Activated T-cell treated with anti-CD3 and anti-CD28 coated beads for 48 hours (primary cell): ENCODE data around the gene ALDH1A3.

ENCODE experiments used
- DNase-seq: peaks from one replicate; pipeline ENCODE4 v3.0.0-alpha.2; 2020; ENCODE audit warnings: low read depth

The ALDH1A3 gene

DNA sequence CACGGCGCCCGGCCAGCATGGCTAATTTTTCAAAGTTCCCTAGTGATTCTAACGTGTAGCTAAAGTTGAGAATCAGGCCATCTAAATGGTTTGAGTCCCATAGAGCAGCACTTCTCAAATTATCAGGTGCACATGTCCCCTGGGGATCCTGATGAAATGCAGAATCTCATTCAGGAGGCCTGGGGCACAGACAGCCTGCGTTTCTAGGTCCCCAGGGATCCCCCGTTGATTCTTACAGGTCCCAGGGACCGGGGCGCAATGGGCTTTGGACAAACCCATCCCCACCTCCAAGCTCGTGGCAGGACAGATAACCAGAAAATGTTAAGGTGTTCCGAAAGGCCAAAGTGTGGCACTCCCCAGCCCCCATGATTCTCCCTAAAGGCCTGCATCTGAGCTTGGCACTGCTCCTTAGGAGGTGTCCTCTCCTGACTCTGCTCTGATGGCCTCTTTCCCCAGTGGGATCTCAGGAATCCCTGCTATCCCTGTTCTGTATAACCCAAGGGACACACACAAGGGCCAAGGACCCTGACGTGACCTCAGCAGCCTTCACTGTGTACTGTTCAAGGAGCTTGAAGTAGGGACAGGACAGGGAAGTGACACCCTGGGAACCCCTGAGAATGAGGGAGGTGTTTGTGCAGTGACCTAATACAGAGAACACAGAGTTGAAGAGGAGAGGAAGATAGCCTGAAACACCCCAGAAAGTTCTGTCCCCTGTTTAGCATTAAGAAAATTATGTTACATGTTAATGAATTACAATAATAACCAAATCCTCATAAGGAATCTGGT, 47.5 kb downstream of the ALDH1A3 start:
- DNase-seq: no peak

DNA sequence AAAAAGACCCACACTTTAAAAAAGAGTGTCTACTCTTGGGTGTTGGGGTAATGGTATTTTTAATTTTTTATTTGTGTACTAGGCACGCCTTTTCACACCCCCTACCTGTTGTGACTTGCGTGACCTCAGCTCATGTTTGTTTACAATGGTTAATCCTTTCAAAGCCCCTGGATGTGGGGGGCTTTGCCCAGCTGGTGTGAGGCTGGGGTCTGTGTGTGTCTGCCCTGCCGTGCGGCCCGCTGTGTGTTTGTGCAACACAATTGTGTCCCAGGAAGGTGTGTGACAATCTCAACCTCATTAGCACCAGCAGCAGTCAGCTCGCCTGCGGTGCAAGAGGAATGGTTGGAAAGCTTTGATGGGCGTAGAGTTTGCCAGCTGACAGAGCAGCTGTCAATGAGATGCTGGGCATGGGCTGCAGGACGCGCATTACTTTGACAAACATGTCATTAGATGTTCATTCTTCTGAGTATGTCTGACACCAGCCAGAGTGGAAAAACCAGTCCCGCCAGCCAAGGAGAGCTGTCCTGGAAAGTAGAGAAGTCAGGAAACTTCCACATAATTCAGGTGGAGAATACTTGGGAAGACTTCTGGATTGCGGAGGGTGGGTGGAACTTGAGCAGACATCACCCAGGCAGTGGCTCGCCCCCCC, 49.1 kb downstream of the ALDH1A3 start:
- no peak for DNase-seq

GRCh38 chr15:100929641-100930042, 50.0 kb downstream of the ALDH1A3 start:
- no peak for DNase-seq

DNA sequence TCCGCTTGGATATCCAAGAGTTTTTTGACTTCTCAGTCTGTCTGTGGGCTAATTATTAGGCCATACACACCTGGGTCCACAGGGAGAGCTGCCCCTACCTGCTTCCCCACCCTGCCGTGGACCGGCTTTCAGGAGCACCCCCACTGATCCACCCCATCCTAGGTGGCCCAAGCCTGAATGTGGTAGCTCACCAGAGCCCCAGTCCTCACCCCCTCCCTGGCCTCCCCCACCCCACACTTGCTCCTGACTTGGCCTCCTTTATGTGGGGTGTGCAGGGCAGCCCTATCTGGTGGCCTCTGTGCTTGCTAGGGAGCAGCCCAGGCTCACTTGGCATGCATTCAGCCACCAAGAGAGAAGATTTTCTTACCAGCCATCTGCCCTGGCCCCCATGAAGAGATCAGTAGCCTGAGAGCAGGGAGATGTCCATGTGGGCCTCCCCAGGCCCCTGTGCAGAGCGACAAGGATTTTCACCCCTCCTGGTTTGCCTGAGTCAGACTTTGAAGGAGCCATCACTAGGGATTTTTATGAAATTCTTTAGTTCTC, 50.7 kb downstream of the ALDH1A3 start:
- DNase-seq: no peak

DNA sequence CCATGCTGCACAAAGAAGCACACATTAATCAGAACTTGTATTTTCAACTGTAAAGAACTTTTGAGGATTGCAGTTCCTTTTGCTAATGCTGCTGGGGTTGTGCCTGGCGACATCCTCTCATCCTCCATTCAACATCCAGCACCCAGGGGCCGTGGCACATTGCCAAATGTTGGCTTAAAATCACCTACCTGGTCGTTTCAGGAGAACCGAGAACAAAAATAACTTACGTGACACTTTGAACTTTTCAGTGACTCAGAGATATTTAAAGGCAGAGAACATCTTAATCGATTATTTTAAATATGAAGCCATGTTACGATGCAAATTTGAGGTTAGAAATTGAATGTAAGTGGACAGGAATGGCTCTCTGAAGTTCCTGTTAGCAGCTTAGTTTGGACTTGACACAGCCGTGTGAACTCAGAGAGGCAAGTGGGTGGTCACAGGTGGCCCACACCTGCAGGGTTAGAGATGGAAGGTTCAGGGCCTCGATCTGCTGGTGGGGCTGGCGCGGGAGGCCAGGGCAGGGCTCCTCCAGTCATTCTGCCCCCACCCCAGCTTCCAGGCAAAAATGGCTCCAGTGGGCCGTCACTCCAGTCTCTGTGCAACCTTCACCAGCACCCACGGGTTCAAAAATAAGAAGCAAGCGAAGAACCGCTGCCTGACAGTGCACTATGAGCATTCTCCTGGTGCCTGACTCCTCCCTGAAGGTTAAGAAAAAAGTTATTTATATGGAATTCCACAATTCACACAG, 51.7 kb downstream of the ALDH1A3 start:
- no peak for DNase-seq

GRCh38 chr15:100932676-100933348, 53.2 kb downstream of the ALDH1A3 start:
- no peak for DNase-seq

- no peak for DNase-seq
Observed at GRCh38 chr15:100934166-100934565, 54.5 kb downstream of the ALDH1A3 start.

DNA sequence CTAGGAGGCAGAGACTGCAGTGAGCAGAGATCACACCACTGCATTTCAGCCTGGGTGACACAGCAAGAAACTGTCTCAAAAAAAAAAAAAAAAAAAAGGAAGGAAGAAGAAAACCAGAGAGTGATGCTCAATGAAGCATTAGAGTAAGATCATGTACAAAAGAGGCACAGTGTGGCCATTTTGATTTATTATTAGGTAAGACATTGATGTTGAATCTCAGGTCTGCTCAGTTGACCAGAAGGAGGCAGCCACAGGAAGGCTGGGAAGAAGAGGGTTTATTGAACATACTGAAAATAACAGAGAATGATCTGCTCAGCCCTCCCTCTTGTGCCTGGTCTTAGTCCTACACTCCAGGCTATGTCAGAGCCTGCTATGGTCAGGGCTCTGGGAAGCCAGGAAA, 55.1 kb downstream of the ALDH1A3 start:
- no peak for DNase-seq

DNA sequence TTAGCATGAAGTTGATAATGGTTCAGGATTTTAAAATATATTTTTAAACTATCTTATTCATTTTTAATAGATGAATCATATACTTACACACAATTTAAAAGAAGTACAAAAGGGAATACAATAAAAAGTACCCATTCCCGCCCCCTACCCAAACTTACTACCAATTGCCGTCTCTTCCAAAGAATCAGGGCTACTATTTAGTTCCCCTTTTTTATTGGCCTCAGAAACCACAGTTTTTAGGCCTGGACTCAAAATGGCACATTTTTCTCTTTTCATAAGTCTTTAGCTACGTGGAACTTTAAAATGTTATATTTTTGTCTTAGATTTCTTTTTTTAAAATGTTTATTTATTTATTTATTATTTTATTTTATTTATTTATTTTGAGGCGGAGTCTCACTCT, 57.5 kb downstream of the ALDH1A3 start:
- no peak for DNase-seq

GRCh38 chr15:100939791-100940190, 60.2 kb downstream of the ALDH1A3 start:
- DNase-seq: no peak

GRCh38 chr15:100940767-100941379, 61.2 kb downstream of the ALDH1A3 start:
- DNase-seq: no peak

GRCh38 chr15:100941536-100941935, 61.9 kb downstream of the ALDH1A3 start:
- DNase-seq: no peak

DNA sequence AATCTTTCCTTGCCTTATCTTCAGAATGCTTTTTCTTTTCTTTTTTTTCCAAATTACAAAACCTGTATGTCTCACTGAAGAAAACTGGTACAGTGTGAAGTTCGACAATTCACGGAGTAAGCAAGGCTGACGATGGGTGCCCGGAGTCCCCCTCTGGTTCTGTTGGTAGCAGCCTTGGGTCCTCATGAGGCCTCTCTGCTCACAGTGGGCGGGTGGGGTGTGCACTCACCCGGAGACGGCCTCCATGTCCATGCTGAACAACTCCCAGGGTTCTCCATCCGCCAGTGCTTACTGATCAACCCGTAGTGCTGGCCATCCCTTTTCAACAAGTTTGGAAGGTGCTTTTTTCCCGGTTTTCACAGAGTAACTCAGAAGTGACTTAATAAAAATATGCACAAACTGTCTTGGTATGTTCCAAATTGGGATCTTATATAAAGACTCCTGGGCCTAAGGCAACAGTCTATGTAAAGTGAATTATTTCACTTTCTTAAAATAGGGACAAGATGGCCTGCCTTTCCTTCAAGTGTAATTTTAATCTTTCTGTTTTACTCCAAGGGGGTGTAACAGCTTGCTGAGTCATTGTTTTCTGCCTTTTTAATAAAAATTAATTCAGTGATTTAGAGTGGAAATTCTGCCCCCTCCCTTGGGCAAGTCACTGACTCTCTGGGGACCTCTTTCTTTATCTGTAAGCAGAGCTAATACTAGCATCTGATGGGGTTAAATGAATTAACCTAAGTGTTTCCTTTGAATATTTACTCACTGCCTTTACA, 63.2 kb downstream of the ALDH1A3 start:
- DNase-seq: no peak

GRCh38 chr15:100944244-100944895, 64.7 kb downstream of the ALDH1A3 start:
- no peak for DNase-seq

- no peak for DNase-seq
Observed at GRCh38 chr15:100944986-100945385, 65.4 kb downstream of the ALDH1A3 start.

DNA sequence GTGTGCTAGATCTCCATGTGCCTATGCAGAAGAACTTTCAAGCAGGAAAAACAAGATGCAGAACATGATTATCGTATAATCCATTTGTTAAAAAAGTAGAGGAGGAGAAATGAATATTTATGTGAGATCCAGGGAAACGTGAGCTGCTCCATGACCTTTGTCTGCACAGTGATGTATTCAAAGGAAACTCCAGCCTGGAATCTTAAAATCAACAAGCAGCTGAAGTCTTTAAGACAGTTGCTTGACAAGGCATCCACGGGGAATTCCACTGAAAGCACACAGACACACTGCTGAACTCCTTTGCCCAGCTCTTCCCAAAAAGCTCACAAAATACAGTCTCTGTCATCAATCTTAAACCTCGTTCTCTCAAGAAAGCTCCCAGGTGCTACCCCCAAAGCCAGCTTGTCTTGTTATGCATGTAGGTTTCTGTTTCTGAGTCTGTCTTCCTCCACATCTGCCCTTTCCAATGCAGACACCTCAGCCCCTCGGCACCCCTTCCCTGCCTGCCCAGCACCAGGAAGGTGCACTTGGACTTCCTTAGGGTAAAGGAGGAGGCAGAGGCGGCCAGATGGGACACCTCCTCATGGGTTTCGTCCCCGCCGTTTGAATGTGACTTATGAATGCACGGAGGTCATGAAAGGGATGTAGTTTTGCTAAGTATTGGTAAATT, 68.3 kb downstream of the ALDH1A3 start:
- DNase-seq: no peak

DNA sequence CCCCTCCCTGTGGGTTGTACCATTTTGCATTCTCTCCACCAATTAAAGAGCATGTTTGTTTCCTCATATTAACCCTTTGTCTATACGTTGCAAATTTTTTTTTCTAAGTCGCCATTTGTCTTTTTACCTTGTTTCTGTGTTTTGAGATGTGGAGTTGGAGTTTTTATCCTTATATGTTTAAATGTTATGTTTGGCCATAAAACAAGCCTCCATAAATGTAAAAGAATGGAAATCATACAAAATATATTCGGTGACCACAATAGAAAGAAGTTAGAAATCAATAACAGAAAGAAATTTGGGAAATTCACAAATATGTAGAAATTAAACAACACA, 68.8 kb downstream of the ALDH1A3 start:
- no peak for DNase-seq

GRCh38 chr15:100949691-100950090, 70.1 kb downstream of the ALDH1A3 start:
- DNase-seq: no peak

- no peak for DNase-seq
Observed at GRCh38 chr15:100951965-100952364, 72.3 kb downstream of the ALDH1A3 start.

- no peak for DNase-seq
Observed at GRCh38 chr15:100952566-100952965, 72.9 kb downstream of the ALDH1A3 start.
